ENCODE measurements around the gene BAHCC1.

The BAHCC1 gene

GRCh38 chr17:81383504-81384421 lies 11.5 kb upstream of the BAHCC1 start:
- TF ChIP-seq CREB1 (IDR thresholded peaks at IDR 0.05; ENCODE audit: low read depth) (no peak), NFIC (IDR thresholded peaks at IDR 0.05) (no peak), TAF1 (IDR thresholded peaks at IDR 0.05; ENCODE audit: low read depth) (no peak)
- TF ChIP-seq, protein P1, sequence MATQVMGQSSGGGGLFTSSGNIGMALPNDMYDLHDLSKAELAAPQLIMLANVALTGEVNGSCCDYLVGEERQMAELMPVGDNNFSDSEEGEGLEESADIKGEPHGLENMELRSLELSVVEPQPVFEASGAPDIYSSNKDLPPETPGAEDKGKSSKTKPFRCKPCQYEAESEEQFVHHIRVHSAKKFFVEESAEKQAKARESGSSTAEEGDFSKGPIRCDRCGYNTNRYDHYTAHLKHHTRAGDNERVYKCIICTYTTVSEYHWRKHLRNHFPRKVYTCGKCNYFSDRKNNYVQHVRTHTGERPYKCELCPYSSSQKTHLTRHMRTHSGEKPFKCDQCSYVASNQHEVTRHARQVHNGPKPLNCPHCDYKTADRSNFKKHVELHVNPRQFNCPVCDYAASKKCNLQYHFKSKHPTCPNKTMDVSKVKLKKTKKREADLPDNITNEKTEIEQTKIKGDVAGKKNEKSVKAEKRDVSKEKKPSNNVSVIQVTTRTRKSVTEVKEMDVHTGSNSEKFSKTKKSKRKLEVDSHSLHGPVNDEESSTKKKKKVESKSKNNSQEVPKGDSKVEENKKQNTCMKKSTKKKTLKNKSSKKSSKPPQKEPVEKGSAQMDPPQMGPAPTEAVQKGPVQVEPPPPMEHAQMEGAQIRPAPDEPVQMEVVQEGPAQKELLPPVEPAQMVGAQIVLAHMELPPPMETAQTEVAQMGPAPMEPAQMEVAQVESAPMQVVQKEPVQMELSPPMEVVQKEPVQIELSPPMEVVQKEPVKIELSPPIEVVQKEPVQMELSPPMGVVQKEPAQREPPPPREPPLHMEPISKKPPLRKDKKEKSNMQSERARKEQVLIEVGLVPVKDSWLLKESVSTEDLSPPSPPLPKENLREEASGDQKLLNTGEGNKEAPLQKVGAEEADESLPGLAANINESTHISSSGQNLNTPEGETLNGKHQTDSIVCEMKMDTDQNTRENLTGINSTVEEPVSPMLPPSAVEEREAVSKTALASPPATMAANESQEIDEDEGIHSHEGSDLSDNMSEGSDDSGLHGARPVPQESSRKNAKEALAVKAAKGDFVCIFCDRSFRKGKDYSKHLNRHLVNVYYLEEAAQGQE (IDR thresholded peaks at IDR 0.05; ENCODE audit: low read depth), result no peak

DNA sequence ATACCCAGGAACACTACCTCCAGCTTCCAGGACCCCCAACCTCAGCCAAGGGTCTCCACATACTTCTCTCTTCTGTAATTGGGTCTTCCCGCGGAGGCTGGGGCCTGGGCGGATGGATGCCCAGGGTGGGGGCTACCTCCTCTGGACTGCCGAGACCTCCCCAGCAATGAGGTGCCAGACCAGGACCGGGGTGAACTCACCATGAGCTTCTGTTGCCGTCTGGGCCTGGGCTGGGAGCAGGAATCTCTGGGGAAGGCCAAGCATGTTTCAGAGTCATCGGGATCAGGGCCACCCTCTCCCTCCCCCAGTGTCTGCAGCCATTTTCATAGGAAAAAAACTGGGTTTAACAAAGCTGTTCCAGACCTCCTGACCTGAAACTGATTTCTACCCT lies 10.3 kb upstream of the BAHCC1 start:
- no peak for TF ChIP-seq CEBPB (IDR thresholded peaks at IDR 0.05)
- TF ChIP-seq NFIC (IDR thresholded peaks at IDR 0.05), result no peak
- no peak for TF ChIP-seq ZBTB7A (IDR thresholded peaks at IDR 0.05; ENCODE audit: low read depth)
- no peak for TF ChIP-seq CREB1 (IDR thresholded peaks at IDR 0.05; ENCODE audit: low read depth)
- no peak for TF ChIP-seq TCF12 (IDR thresholded peaks at IDR 0.05; ENCODE audit: low read depth)
- TF ChIP-seq, protein P1 (IDR thresholded peaks at IDR 0.05; ENCODE audit: low read depth), result no peak
- TF ChIP-seq EGR1 (IDR thresholded peaks at IDR 0.05), result no peak
- no peak for TF ChIP-seq EP300 (IDR thresholded peaks at IDR 0.05; ENCODE audit: borderline replicate concordance)
- no peak for TF ChIP-seq TAF1 (IDR thresholded peaks at IDR 0.05; ENCODE audit: low read depth)
- TF ChIP-seq, protein P2, sequence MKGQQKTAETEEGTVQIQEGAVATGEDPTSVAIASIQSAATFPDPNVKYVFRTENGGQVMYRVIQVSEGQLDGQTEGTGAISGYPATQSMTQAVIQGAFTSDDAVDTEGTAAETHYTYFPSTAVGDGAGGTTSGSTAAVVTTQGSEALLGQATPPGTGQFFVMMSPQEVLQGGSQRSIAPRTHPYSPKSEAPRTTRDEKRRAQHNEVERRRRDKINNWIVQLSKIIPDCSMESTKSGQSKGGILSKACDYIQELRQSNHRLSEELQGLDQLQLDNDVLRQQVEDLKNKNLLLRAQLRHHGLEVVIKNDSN (IDR thresholded peaks at IDR 0.05), result no peak
- TF ChIP-seq, protein P3, sequence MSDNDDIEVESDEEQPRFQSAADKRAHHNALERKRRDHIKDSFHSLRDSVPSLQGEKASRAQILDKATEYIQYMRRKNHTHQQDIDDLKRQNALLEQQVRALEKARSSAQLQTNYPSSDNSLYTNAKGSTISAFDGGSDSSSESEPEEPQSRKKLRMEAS (IDR thresholded peaks at IDR 0.05), result no peak
- no peak for TF ChIP-seq TEAD4 (IDR thresholded peaks at IDR 0.05)
- no peak for TF ChIP-seq YY1 (IDR thresholded peaks at IDR 0.05; ENCODE audit: low read depth)
- TF ChIP-seq RAD21 (IDR thresholded peaks at IDR 0.05; ENCODE audit: low read depth), result no peak
- TF ChIP-seq FOXM1 (IDR thresholded peaks at IDR 0.05; ENCODE audit: borderline replicate concordance, low read depth), result no peak

DNA sequence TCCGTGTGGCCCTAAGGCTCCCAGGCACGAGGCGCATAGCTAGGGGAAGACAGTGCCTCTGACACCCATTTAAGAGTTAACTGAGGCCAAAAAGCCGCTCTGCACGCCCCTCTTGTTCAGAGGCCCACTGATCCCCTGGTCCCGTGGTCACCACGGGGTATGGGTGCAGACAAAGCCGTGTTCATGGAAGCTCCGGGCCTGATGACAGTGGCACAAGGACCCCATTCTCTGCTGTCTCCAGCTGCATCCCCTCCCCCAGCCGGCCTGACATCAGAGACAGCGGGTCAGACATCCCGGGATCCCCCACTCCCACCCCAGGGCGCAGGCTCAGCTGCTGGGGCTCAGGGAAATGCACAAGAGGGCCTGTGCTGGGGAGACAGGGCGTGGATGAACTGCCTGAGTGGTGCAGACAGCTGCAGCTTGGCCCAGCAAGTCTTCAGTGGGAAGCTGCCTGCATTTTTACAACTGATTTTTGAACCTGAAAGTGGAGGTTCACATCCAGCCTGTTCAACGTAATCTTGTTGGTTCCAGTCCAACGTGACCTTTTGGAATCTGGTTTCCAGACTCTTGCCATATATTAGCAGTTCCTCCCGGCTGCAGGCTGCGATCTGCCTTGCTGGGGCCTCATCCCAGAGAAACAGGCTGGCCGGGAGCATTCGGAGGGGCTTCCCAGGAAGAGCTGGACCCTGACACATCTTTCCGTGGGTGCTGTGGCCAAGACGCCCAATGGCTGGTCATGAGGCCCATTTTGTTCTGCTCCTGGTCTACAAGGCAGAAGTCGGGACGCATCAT lies 9.7 kb upstream of the BAHCC1 start:
- no peak for TF ChIP-seq ZBTB7A (IDR thresholded peaks at IDR 0.05; ENCODE audit: low read depth)
- TF ChIP-seq CREB1 (IDR thresholded peaks at IDR 0.05; ENCODE audit: low read depth), result no peak
- TF ChIP-seq, protein P1 (IDR thresholded peaks at IDR 0.05; ENCODE audit: low read depth), result no peak
- TF ChIP-seq TEAD4 (IDR thresholded peaks at IDR 0.05), result no peak
- no peak for TF ChIP-seq NFIC (IDR thresholded peaks at IDR 0.05)
- no peak for TF ChIP-seq TAF1 (IDR thresholded peaks at IDR 0.05; ENCODE audit: low read depth)
- no peak for TF ChIP-seq RAD21 (IDR thresholded peaks at IDR 0.05; ENCODE audit: low read depth)
- TF ChIP-seq FOXM1 (IDR thresholded peaks at IDR 0.05; ENCODE audit: borderline replicate concordance, low read depth), result no peak
- no peak for TF ChIP-seq EP300 (IDR thresholded peaks at IDR 0.05; ENCODE audit: borderline replicate concordance)
- TF ChIP-seq, protein P2 (IDR thresholded peaks at IDR 0.05), result no peak

GRCh38 chr17:81386141-81386645 lies 9.1 kb upstream of the BAHCC1 start:
- no peak for TF ChIP-seq CREB1 (IDR thresholded peaks at IDR 0.05; ENCODE audit: low read depth)
- no peak for TF ChIP-seq FOXM1 (IDR thresholded peaks at IDR 0.05; ENCODE audit: borderline replicate concordance, low read depth)
- no peak for TF ChIP-seq ZBTB7A (IDR thresholded peaks at IDR 0.05; ENCODE audit: low read depth)
- TF ChIP-seq TEAD4 (IDR thresholded peaks at IDR 0.05), result no peak
